Myocyte (in vitro differentiated cells): ENCODE measurements around the gene SHKBP1. TPM values are rescaled to one million over a fixed set of nuclear protein-coding genes. Genes with fewer than 3 reads are reported as not detected.
"Not testable (repeated sequence)": the region's sequence is repeated elsewhere in the genome, so short reads cannot be mapped to it uniquely, and the experiment has no call there.

Experiments
- DNase-seq: peaks from one replicate; pipeline ENCODE4 v3.0.0-alpha.2; 2012; ENCODE audit warnings: low read depth
- total RNA-seq: library from RNA; depleted of rRNA; stranded (reverse); fragments of >200 nt; gene quantifications from 2 replicates; pipeline ENCODE4 v1.2.3, GENCODE V29; 2014

Gene SHKBP1
- total RNA-seq, 1 donor from 2014 or later = 27.8 TPM

DNA sequence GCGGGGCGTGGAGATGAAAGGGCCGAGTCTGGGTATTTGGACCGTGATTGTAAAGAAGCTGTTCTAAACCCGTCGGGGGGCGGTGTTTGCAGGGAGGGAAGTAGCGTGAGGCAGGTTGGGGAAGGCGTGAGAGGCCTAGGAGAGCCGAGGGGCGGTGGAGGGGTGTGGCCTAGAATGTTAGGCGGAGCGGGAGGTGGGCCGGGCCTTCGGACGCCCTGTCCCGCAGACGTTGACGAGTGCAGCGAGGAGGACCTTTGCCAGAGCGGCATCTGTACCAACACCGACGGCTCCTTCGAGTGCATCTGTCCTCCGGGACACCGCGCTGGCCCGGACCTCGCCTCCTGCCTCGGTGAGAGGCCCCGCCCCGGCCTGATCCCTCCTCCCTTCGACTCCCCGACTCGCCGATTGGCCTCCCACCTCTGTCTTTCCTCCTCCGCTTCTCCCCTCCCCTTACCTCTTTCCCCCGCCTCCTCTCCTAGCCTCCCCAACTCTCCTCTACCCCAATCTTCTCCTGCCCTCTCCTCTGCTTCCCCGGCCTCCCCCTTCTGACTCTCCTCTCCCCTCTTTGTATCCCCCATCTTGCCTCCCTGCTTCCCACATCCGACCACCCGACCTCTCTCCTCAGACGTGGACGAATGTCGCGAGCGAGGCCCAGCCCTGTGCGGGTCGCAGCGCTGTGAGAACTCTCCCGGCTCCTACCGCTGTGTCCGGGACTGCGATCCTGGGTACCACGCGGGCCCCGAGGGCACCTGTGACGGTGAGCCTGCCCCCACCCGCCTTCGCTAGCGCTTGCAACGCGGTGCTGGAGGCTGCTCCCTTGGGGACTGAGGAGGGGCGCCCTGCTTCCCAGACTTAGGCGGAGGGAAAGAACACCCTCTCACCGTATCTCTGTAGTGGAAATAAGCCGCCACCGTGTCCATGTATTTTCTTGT is 37.3 kb downstream of the SHKBP1 start:
- no peak for DNase-seq

DNA sequence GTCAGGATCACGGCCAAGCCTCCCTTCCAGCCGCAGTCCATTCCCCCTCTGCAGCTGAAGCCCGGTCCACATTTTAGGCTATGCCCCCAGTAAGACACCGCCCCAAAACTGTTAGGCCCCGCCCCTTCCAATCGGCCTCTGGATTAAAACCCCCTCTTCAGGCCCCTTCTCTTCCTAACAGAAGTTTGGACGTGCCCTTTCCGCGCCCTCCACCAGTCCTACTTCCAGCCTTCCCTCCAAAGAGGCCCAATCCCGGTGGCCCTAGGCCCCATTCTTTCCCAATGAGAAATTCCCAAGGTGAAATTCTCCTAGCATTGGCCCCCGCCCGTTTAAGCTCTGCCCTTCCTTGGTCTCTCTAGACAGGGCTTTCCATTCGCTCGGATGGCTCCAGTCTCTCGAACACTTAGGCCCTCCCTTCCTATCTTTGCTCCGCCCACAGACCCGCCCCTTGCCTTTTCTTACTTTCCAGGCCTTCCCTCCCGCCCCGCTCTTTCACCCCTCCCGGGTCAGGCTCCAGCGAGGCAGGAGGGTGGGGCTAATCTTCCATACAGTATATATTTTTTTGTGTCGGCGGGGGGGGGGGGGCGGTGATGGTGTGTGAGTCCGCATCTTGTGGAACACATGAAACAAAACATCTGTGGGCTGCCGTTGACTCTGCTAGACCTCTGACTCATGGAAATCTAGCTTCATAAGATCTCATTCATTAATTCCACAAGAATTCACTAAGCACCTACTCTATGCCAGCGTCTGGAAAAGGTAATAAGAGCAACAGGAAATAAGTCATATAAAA is 38.1 kb downstream of the SHKBP1 start:
- no peak for DNase-seq

DNA sequence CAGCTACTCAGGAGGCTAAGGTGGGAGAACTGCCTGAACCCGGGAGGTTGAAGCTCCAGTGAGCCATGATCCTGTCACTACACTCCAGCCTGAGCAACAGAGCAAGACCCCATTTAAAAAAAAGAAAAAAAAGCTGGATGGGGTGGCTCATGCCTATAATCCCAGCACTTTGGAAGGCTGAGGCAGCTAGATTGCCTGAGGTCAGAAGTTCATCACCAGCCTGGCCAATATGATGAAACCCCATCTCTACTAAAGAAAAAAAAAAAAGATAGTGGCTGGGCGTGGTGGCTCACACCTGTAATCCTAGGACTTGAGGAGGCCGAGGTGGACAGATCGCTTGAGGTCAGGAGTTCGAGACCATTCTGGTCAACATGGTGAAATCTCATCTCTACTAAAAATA is 39.5 kb downstream of the SHKBP1 start:
- DNase-seq = no peak

DNA sequence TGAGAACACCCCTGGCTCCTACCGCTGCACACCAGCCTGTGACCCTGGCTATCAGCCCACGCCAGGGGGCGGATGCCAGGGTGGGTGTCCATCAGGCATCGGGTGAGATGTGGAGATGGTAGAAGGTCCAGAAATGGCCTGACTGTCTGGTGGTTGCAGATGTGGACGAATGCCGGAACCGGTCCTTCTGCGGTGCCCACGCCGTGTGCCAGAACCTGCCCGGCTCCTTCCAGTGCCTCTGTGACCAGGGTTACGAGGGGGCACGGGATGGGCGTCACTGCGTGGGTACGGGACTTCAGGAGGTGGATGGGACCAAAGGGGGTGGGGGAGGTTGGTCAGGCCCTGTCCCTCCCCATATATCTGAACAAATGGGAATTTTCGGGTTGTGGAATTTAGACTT is 40.3 kb downstream of the SHKBP1 start:
- no peak for DNase-seq

DNA sequence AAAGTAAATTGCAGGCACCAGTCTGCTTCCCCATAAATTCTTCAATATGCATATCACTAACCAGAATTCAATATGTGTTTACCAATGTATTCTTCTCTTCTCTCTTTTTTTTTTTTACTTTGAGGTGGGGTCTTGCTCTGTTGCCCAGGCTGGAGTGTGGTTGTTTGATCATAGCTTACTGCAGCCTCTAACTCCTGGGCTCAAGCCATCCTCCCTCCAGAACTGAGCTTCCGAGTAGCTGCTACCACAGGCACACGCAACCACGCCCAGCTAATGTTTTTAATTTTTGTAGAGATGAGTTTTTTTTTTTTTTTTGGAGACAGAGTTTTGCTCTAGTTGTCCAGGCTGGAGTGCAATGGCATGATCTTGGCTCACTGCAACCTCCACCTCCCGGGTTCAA is 41.3 kb downstream of the SHKBP1 start:
- no peak for DNase-seq

DNA sequence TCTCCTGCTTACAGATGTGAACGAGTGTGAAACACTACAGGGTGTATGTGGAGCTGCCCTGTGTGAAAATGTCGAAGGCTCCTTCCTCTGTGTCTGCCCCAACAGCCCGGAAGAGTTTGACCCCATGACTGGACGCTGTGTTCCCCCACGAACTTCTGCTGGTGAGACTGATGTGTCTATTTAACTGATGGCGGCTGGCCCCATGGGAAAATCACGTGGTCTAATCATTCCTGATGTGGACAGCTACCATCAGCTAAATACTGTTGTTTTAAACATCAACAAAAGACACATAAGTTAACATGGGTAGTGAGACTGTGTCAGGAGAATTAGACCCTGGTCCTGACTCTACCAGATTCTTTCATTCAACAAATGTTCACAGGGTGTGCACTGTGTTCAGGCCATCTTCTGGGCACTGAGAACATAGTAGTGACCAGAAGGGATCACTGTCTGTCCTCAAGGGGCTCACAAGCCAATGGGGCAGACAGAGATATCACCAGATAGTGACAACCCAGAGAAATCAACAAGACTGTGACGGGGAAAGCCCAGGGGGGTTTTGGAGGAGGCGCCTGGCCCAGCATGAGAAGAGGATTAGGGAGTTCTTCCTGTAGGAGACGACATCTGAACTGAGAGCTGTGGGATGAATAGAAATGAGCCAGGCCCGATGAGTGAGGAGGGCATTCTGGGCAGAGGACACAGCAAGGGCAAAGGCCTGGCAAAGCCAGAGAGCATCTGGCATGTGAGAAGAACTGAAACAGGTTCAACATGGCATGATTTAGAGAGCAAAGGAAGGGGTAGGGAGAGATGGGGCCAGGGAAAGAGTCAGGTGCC is 42.9 kb downstream of the SHKBP1 start:
- no peak for DNase-seq

DNA sequence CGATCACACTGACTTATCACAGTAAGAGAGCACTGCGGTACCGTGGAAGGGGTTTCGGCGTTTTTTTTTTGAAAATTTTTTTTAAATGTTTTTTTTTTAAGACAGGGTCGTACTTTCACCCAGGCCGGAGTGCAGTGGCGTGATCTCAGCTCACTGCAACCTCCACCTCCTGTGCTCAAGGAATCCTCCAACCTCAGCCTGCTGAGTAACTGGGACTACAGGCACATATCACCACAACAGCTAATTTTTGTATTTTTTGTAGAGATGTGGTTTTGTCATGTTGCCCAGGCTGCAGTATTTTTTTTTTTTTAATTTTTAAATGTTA is 43.5 kb downstream of the SHKBP1 start:
- no peak for DNase-seq

DNA sequence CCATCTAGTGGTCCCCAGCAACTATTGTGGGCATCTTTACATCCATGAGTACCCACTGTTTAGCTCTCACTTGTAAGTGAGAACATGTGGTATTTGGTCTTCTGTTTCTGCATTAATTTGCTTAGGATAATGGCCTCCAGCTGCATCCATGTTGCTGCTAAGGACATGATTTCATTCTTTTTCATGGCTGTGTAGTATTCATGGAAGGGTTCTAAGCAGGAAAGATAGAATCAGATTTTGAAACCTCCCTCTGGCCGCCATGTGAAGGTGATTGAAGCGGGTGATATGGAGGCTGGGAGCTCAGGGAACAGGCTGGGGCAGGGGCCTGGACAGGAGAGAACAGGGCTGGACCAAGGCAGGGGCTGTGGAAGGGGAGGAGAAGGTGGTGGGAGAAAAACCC is 44.6 kb downstream of the SHKBP1 start:
- no peak for DNase-seq

DNA sequence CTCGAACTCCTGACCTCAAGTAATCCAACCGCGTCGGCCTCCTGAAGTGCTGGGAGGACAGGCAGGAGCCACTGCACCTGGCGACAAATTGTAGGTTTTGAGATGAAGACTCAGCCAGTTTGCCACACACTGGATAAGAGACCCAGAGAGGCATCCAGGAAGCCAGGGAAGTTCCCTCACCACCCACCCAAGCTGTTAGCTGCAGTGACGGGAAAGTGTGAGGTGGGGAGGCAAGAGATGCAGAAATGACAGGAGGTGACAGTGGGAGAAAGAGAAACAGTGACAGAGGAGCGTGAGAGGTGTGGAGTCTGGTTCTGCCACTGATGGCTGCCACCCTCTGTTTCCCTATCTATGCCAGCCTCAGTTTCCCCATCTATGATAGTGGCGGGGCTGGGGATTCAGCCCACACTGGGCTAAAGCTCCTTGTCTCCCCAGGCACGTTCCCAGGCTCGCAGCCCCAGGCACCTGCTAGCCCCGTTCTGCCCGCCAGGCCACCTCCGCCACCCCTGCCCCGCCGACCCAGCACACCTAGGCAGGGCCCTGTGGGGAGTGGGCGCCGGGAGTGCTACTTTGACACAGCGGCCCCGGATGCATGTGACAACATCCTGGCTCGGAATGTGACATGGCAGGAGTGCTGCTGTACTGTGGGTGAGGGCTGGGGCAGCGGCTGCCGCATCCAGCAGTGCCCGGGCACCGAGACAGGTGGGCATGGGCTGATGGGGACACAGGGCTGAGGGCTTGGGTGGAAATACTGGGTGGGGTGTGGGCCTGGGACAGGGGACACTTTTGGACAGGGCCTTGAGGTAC is 45.5 kb downstream of the SHKBP1 start:
- DNase-seq = no peak

DNA sequence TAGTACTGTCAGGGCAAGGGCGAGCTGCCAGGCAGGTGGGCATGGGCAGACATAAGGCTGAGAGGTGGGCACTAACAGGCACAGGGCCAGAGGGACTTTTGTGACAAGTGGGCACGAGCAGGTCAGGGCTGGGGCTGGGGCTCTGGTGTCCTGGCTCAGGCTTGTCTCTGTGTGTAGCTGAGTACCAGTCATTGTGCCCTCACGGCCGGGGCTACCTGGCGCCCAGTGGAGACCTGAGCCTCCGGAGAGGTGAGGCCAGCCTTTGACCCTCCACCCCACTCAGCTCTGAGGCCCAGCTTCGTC is 46.1 kb downstream of the SHKBP1 start:
- DNase-seq = no peak

DNA sequence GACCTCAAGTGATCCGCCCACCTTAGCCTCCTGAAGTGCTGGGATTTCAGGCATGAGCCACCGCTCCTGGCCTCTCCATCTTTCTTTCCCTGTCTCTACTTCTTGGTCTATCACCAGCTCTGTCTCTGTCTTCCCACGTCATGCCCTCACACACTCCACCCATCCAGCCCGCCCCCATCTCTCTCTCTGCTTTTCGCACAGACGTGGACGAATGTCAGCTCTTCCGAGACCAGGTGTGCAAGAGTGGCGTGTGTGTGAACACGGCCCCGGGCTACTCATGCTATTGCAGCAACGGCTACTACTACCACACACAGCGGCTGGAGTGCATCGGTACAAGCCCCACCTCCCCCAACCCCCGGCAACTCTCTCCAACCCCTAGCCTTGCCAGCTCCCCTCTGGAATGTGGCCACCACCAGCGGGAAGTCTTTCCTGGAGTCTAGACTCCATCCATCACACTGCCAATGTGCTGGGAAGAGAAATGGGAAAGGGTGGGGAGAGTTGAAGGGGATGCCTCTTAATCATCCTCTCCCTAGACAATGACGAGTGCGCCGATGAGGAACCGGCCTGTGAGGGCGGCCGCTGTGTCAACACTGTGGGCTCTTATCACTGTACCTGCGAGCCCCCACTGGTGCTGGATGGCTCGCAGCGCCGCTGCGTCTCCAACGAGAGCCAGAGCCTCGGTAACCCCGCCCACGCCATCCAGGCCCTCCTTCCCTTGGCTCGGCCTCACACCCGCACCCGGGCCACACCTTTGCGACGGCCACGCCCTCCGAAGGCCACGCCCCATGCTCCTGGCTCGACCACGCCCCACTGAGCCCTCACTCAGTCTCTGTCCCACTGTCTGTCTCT is 47.0 kb downstream of the SHKBP1 start:
- DNase-seq = no peak

DNA sequence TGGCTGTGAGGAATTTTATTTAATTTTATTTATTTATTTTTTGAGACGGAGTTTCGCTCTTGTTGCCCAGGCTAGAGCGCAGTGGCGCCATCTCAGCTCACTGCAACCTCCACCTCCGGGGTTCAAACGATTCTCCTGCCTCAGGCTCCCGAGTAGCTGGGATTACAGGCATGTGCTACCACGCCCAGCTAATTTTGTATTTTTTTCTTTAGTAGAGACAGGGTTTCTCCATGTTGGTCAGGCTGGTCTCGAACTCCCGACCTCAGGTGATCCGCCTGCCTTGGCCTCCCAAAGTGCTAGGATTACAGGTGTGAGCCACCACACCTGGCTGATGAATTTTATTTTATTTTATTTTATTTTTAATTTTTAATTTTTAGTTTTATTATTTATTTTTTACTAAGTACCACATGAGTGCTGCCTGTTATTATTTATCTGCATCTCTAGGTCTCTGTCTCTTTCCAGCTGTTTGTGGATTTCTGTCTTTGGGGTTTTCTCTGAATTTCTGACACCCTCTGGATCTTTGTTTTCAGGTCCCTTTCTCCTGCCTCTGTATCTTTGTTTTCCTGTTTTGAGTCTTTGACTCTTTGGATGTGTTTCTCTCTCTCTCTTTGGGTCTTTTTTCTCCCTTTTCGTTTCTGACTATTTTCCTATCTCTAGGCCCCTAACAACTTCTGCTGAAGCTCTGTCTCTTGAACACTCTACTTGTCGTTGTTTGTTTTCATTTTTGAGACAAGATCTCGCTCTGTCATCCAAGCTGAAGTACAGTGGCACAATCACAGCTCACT is 47.9 kb downstream of the SHKBP1 start:
- DNase-seq = not testable (repeated sequence)

DNA sequence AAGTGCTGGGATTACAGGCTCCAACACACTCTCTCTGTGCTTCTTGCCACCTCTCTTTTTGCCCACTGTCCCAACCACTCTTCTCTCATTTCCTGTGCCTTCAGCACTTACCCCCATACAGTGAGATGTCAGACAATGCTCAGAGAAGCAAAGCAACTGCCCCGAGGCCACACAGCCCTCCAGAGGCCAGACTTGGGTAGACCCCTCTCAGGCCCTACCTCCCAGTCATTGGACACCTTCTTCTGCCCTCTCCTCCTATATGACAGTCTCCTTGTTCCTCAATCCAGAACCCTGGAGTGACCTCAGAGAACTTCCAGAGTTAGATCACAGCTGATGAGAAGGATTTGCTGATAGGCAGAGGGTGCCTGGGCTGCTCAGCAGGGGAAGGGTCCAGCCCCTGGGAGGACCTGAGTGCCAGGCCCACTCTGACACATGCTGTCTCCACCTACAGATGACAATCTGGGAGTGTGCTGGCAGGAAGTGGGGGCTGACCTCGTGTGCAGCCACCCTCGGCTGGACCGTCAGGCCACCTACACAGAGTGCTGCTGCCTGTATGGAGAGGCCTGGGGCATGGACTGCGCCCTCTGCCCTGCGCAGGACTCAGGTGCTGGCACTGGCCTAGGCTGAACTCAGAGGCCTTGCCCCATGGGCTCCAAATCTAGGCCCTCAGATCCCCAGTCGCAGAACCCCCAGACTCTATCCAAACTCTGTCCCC is 48.9 kb downstream of the SHKBP1 start:
- no peak for DNase-seq

DNA sequence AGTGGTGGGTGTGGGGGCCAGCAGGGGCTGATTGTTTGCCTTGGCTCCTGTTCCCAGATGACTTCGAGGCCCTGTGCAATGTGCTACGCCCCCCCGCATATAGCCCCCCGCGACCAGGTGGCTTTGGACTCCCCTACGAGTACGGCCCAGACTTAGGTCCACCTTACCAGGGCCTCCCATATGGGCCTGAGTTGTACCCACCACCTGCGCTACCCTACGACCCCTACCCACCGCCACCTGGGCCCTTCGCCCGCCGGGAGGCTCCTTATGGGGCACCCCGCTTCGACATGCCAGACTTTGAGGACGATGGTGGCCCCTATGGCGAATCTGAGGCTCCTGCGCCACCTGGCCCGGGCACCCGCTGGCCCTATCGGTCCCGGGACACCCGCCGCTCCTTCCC is 50.2 kb downstream of the SHKBP1 start:
- no peak for DNase-seq

DNA sequence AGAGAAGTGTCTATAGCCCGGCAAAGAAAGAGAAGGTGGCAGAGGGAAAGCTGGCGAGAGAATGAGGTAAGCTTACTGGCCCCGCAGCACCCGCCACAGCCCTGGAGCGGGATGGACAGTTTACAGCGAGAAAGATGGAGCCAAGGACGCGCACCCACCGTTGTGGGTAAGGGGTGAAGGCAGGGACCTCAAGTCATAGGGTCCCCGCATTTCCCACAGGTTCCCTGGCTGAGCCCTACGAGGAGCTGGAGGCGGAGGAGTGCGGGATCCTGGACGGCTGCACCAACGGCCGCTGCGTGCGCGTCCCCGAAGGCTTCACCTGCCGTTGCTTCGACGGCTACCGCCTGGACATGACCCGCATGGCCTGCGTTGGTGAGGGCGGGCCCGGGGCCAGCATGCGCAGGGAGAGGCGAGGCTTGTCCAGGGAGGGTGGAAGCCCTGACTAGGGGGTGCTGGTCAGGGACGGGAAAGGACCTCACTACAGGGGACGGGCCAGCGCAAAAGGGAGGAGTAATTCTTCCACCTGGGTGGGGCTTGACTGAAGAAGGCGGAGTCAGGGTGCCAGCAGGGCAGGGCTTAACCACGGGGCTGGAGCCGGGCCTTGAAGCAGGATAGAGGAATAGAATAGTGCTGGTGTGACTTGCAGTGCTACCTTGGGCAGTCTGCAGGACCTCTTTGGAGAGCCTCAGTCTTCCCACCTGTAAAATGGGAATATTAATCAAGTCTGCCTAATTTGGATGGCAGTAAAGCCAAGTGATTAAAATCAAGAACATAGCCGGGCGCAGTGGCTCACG is 51.0 kb downstream of the SHKBP1 start:
- no peak for DNase-seq

DNA sequence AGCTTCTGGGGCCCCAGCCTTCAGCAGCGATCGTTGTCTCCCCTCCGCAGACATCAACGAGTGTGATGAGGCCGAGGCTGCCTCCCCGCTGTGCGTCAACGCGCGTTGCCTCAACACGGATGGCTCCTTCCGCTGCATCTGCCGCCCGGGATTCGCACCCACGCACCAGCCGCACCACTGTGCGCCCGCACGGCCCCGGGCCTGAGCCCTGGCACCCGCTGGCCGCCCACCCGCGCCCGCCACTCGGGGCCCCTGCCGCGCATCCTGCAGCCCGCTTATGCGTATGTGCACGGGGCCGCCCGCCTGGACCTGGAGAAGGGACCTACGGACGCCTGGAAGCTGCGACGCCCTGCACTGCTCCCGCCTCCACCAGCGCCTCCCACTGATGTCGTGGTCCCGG is 52.7 kb downstream of the SHKBP1 start:
- no peak for DNase-seq

DNA sequence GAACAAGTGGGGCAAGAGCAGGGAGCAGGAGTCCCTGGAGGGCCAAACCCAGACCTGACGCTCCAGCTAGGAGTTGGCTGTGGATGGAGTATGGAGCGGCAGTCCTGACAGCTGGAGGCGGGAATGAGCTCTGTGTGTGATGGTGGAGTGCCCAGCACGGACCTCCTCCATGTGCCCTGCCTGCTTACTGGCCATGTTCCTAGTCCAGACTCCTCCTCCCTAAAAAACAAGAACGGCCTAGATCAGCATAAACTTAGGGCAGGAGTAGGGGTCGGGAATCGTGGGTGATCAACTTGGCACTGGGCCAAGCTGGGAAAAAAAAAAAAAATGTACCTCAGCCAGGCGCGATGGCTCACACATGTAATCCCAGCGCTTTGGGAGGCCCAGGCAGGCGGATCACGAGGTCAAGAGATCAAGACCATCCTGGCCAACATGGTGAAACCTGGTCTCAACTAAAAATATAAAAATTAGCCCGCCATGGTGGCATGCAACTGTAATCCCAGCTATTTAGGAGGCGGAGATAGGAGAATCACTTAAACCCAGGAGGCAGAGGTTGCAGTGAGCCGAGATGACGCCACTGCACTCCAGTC is 54.0 kb downstream of the SHKBP1 start:
- no peak for DNase-seq
